ENCODE results near the gene CLCNKA. TPM values are rescaled to one million over a fixed set of nuclear protein-coding genes. Genes with fewer than 3 reads are reported as not detected.
"Not testable (repeated sequence)": the region's sequence is repeated elsewhere in the genome, so short reads cannot be mapped to it uniquely, and the experiment has no call there.

Gene CLCNKA
- total RNA-seq, 2 experiments from 2014 or later = not detected

DNA sequence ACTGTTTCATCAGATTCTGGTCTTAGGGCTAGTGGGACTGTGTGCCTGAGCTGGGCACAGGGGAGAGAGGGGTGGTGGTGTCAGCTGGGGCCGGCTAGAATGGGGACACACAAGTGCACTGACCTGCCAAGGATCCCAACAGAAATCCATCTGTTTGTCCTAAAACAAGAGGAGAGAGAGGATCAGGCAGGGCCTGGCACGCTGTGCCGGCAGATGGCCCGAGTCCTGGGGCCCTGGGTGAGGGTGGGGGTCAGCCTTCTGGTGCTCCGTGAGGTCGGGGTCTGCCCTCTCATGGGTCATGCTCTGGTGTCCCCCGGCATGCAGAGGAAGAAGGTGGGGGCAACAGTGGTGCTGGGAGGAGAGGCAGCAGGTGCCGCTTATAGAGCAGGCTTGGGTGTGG is 18.0 kb downstream of the CLCNKA start:
- not testable (repeated sequence) for H3K36me3 Mint-ChIP-seq, DNase-seq, H3K27me3 Mint-ChIP-seq, H3K27ac Mint-ChIP-seq, H3K9me3 Mint-ChIP-seq, H3K4me3 Mint-ChIP-seq, H3K4me1 Mint-ChIP-seq

DNA sequence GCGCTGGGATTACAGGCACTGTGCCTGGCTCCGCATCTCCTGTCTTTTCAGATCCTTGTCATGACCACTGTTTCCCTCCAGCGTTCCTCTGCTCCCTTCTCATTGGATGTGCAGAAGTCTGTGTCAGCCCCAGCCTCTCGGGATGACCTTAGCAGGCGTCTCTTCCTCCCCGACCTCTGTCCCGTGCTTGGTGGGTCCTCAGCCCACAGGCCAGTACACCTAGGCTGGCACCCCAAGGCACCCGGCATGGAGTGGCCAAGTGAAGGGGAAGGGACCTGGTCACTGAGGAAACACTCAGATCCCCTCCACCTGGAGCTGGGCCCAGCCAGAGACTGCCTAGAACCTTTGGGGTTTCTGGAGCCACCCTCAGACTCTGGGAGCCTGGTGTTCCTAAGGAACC is 19.4 kb downstream of the CLCNKA start:
- no peaks in the 10 kb centered on the region for H3K9me3 Mint-ChIP-seq
- no peak overlapping the region for H3K4me3 Mint-ChIP-seq
- no peaks in the 10 kb centered on the region for H3K4me1 Mint-ChIP-seq
- H3K27ac Mint-ChIP-seq = no peak overlapping the region
- no peaks in the 10 kb centered on the region for H3K27me3 Mint-ChIP-seq
- H3K36me3 Mint-ChIP-seq = no peaks in the 10 kb centered on the region
- no peak for DNase-seq

DNA sequence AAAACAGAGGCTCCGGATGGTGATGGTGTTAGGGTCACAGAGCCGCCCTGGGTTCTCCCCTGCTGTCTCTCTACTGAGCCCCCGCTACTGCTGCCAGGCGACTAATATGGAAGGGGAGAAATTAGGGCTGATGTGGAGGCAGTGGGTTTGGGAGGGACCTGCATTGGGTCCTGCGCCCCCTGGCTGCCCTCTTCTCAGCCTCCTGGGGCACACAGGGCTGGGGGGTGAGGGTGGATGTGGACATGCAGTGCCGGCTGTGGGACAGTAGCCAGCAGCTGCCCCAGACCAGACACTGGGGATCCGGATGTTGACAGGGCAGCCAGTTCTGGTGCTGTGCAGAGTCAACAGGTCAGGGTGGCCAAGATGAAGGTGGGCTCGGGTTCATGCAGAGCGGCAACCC is 20.3 kb downstream of the CLCNKA start:
- Mint-ChIP-seq H3K4me1 (no peaks in the 10 kb centered on the region), H3K36me3 (no peaks in the 10 kb centered on the region), H3K27me3 (no peaks in the 10 kb centered on the region), H3K9me3 (no peaks in the 10 kb centered on the region), H3K4me3 (no peak overlapping the region), H3K27ac (no peak overlapping the region)
- no peak for DNase-seq

DNA sequence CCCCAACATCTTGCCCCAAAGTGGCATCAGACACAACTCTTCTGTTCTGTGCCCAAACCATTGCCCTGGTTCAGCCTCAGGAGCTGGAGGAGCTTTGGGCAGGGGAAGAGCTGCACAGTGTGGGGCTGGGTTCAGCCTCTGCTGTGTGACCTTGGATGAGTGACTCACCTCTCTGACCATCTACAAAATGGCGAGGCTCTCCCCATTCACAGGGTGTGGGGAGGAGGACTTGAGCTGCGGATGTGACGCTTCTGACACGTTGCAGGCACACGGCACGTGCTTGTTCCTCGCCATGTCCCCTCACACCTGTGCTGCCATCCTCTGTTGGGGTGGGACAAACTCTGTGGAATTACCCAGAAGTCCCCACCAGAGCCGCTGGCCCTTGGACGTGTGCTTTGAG is 20.8 kb downstream of the CLCNKA start:
- not testable (repeated sequence) for H3K9me3 Mint-ChIP-seq, H3K27ac Mint-ChIP-seq, H3K27me3 Mint-ChIP-seq, H3K36me3 Mint-ChIP-seq, H3K4me1 Mint-ChIP-seq, H3K4me3 Mint-ChIP-seq, DNase-seq

DNA sequence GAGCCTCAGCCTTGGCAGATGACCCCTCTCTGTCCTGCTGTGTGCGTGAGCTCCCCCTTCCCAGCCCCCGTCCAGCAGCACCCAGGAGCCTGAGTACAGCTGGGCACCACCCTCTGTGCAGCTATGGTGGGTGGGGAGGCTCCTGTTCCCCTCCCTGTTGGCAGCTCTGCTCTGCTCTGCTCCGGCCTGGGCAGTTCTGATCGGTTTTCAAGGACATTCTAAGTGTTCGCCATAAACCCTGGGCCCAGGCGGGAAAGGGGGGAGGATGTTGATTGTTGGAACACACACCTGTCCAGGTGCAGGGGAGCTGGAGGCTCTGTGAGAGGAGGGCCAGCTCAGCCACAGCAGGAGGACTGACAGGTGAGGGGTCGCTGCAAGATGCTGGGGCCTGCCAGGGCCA is 21.7 kb downstream of the CLCNKA start, which contains the start of gene CLCNKB:
Gene CLCNKB, plus strand, starts transcription at position 262 of the 400 bp plus-strand sequence. CDS start 711 bp downstream, outside the sequence.
- H3K4me3 Mint-ChIP-seq = no peak within 1 kb of the TSS
- no peaks in the 10 kb centered on the region for H3K9me3 Mint-ChIP-seq
- H3K36me3 Mint-ChIP-seq = no peaks in the 10 kb centered on the region
- no peaks in the 10 kb centered on the region for H3K4me1 Mint-ChIP-seq
- peaks cover 4% of the 10 kb centered on the region for H3K27me3 Mint-ChIP-seq
- DNase-seq = no peak
- no peak within 1 kb of the TSS for H3K27ac Mint-ChIP-seq

DNA sequence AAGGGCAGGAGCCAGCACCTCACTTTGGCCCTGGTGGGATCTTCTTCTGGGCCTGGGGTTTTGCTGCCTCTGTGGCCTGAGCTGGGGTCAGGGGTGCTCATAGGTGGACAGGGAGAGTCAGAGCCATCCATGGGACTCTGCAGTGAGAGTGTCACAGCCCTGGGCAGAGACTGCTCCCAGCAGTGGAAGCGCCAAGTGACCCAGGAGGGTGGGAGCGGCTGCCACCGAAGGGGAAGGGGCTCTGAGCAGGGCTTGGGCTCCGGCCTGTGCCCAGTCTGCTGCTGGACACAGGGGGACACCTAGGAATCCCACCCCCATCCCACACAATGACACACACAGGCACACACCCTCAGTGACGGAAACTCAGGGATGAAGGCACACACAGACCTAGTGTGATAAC is 22.1 kb downstream of the CLCNKA start:
- Mint-ChIP-seq H3K27ac (no peak overlapping the region), H3K27me3 (peaks cover 4% of the 10 kb centered on the region), H3K9me3 (no peaks in the 10 kb centered on the region), H3K36me3 (no peaks in the 10 kb centered on the region), H3K4me3 (no peak overlapping the region), H3K4me1 (no peaks in the 10 kb centered on the region)
- DNase-seq = no peak

DNA sequence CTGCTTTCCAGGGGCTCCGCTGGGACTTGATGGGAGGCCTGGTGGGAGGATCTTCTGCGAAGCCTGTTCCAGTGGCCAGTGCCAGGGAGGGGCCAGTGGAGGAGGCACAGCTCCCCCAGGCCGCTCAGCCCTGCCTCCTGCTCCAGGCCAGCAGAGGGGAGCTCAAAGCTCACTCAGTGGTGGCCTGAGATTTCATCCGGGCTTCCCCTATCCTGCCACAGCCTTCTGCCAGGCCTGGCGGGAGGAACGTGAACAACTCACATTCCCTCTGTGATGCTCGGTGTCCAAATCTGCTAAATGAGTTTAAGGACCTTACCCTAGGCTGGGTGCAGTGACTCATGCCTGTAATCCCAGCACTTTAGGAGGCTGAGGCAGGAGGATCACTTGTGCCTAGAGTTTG is 25.0 kb downstream of the CLCNKA start:
- no peak for DNase-seq
- Mint-ChIP-seq H3K4me3 (no peak overlapping the region), H3K36me3 (no peaks in the 10 kb centered on the region), H3K9me3 (no peaks in the 10 kb centered on the region), H3K27me3 (peaks cover 21% of the 10 kb centered on the region), H3K4me1 (no peaks in the 10 kb centered on the region), H3K27ac (no peak overlapping the region)

DNA sequence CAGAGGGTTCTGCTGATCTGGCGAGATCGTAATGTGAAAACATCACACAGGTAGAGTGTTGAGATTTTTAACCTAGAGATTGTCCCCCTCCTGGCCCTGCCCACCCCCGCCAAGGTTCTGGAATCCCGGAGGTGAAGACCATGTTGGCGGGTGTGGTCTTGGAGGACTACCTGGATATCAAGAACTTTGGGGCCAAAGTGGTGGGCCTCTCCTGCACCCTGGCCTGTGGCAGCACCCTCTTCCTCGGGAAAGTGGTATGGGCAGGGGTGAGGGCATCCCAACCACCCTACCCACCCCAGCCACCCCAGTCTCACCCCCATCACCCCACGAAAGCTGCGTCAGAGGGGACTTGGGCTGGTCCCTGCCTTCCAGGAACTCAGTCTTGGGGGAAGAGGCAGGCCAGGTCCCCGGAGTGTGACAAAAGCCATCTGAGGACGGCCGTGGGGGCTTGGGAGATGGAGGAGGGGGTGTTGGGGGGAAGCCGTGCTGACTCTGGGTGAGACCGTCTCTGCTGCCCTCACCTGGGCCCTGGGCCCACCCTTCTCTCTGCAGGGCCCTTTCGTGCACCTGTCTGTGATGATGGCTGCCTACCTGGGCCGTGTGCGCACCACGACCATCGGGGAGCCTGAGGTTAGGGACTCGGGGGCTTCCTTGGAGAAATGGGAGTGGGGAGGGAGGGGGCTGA is 26.1 kb downstream of the CLCNKA start:
- Mint-ChIP-seq H3K4me1 (no peaks in the 10 kb centered on the region), H3K9me3 (no peaks in the 10 kb centered on the region), H3K36me3 (no peaks in the 10 kb centered on the region), H3K27me3 (peaks cover 21% of the 10 kb centered on the region), H3K4me3 (no peak overlapping the region), H3K27ac (no peak overlapping the region)
- no peak for DNase-seq

DNA sequence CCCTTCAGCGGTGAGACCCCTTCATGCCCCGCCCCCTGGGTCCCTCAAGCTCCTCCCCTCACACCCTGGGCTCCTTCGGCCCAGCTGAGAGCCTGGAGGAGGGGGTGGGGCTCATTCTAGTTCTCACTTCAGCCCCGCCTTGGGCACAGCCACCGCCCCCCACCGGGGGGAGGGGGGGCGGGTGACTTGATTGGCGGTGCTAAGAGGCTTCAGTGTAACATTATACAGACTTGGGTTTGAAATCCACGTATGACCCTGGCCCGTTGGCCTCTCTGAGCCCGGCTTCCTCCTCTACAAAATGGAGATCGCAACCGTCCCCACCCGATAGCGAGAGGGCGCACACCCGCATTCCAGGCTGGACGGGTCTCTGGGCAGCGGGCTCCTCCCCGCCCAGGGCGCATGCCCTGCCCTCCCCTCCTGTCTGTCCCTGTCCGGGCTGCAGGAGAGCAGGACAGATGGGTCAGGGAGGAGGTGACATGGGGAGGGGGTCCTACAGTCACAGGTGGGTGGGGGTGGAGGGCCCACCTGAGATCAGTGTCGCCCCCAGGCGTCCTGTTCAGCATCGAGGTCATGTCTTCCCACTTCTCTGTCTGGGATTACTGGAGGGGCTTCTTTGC is 26.8 kb downstream of the CLCNKA start:
- peaks cover 21% of the 10 kb centered on the region for H3K27me3 Mint-ChIP-seq
- no peaks in the 10 kb centered on the region for H3K9me3 Mint-ChIP-seq
- H3K36me3 Mint-ChIP-seq = no peaks in the 10 kb centered on the region
- H3K4me1 Mint-ChIP-seq = no peaks in the 10 kb centered on the region
- peak overlapping the region; percentile 42 for H3K4me3 Mint-ChIP-seq
- peak; percentile 55 for DNase-seq
- H3K27ac Mint-ChIP-seq = no peak overlapping the region

DNA sequence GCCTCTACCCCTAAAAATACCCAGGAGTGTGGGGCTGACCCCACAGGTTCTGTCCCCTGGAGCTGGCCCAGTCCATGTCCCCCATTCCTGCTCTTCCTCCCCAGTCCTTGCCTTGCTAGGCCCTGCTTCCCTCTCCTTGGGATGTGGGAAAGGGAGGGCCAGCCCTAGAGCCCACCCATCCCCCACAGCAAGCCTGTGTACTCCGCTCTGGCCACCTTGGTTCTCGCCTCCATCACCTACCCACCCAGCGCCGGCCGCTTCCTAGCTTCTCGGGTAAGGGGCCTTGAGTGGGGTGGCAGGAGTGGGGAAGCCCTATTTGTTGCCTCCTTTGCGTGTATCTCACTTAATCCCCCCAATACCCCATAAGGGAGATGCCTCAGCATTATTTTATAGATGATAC is 28.5 kb downstream of the CLCNKA start:
- no peak overlapping the region for H3K4me3 Mint-ChIP-seq
- no peak for DNase-seq
- no peaks in the 10 kb centered on the region for H3K36me3 Mint-ChIP-seq

DNA sequence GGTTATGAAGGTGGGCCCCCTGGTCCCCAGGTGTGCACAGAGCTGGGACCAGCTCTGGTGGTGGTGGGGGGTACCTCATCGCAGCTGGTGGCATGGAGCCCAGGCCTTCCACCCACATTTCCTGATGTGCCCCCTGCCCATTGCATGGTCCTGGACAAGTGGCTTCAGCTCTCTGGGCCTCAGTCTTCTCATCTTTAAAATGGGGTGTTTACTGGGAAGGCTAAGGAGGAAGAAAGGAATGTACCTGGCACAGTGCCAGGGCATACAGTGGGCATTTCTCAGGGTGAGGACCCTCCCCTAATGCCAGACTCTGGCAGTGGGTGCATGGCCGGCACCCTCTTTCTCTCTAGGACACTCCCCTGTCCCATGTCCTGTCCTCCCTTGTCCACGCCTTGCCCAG is 29.2 kb downstream of the CLCNKA start:
- peaks cover 21% of the 10 kb centered on the region for H3K27me3 Mint-ChIP-seq
- no peak overlapping the region for H3K27ac Mint-ChIP-seq
- H3K36me3 Mint-ChIP-seq = no peaks in the 10 kb centered on the region
- no peak overlapping the region for H3K4me3 Mint-ChIP-seq
- H3K9me3 Mint-ChIP-seq = no peaks in the 10 kb centered on the region
- no peak for DNase-seq
- peaks cover 4% of the 10 kb centered on the region for H3K4me1 Mint-ChIP-seq

More for the DNA sequence above, 28.5 kb downstream of the CLCNKA start:
- Mint-ChIP-seq H3K27me3 (peaks cover 21% of the 10 kb centered on the region), H3K9me3 (no peaks in the 10 kb centered on the region), H3K27ac (no peak overlapping the region), H3K4me1 (no peaks in the 10 kb centered on the region)

DNA sequence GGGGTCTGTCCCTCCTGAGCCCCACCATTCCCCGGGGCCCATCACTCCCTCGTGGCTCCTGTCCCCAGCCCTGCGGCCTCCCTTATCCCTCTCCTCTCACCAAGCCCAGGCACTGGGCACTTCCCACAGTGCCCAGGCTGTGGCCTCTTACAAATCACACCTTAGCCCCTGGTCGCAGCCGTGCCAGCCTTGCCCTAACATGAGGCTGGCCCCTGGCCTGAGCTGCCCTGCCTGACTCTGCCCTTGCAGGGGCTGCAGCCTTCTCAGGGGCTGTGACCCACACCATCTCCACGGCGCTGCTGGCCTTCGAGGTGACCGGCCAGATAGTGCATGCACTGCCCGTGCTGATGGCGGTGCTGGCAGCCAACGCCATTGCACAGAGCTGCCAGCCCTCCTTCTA is 30.1 kb downstream of the CLCNKA start:
- H3K36me3 Mint-ChIP-seq, DNase-seq, H3K4me1 Mint-ChIP-seq, H3K9me3 Mint-ChIP-seq, H3K4me3 Mint-ChIP-seq, H3K27ac Mint-ChIP-seq: not testable (repeated sequence)
- peaks cover 21% of the 10 kb centered on the region for H3K27me3 Mint-ChIP-seq

DNA sequence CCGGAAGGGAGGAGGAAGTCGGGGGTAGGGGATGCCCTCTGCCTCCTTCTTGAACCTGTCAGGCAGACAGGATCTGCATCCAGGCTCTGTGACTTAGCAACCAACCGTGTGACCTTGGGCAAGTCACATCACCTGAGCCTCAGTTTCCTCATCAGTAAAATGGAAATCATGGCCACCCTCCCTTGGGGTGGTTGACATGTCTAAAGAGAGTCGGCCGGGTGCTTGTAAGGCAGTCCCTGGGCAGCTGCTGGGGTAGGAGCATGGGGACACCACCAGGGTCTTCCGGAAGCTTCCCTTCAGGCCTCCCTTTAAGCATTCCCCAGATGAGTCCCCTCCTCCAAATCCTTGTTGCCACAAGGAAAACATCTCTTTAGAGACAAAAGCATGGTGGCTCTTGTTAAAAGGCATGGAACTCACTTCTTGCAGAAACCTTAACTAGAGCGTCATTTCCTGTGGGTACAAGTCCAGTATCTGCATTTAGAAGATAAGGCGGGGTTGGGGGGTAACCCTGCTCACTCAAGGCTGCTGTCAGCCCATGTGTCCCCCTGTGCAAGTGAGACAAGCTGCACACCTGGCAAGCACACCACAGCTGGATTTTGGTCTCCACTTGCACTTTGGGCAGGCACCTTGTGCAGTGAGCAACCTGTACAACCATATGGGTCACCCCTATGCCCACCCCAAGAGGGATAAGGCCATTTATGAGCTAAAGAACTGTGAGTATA is 32.1 kb downstream of the CLCNKA start:
- H3K36me3 Mint-ChIP-seq = no peaks in the 10 kb centered on the region
- H3K4me1 Mint-ChIP-seq = peaks cover 6% of the 10 kb centered on the region
- H3K27me3 Mint-ChIP-seq = peaks cover 22% of the 10 kb centered on the region
- H3K9me3 Mint-ChIP-seq = no peaks in the 10 kb centered on the region
- no peak overlapping the region for H3K27ac Mint-ChIP-seq
- no peak overlapping the region for H3K4me3 Mint-ChIP-seq
- no peak for DNase-seq

DNA sequence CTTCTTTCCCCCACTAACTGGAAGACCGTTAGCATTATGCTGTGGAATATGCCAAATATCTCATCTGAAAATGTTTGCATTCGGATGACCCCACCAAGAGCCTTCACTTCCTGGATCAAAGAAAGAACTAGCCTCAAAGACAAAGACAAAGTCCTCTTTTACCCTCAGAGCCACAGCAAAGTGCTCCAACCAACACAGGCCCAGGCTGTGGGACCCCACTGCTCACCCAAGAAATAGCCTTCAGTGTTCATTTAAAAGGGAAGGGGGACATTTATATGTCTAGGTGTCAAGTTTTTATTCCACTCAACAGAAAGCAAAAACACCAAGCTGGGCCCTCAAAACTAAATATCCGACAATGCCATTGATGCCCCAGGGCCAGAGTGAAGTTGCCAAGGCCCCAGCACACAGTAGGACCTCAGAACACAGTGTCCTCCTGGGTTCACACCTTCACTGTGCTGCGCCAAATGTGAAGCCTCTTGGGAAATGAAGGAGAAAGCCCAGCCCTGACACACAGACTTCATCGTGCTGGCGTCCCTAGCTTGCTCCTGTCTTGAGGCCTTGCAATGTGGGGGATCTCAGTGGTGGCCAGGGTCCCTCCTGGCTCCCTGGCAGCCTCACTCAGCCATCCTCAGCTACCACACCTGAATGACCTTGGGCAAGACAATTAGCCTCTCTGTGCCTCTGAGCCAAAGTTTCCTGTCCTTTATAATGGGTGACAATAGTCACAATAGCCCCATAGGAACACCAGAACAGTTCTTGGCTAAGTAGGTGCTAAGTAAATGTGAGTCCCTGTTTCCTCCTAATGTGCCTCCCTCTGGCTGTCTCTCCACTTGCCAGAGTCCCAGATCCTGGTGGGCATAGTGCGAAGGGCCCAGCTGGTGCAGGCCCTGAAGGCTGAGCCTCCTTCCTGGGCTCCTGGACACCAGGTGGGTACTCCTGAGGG is 33.0 kb downstream of the CLCNKA start:
- Mint-ChIP-seq H3K9me3 (no peaks in the 10 kb centered on the region), H3K4me3 (no peak overlapping the region)

More for the DNA sequence above, 33.0 kb downstream of the CLCNKA start:
- Mint-ChIP-seq H3K27ac (no peak overlapping the region), H3K4me1 (peaks cover 6% of the 10 kb centered on the region), H3K27me3 (peaks cover 15% of the 10 kb centered on the region), H3K36me3 (no peaks in the 10 kb centered on the region)
- DNase-seq = no peak

Measured in activated naive CD8-positive, alpha-beta T cell treated with anti-CD3 and anti-CD28 coated beads for 36 hours (primary cell).